Right kidney (tissue), 9 donors: ENCODE data around the gene F2RL3.
A peak's percentile ranks its signal among the peaks of the same experiment; 100 is the strongest.

Experiments
- DNase-seq: peaks from one replicate; pipeline ENCODE4 v3.0.0-alpha.2; 2016
- long read RNA-seq, 8 donors: transcript quantifications; one replicate each; lab custom pipeline, GENCODE V29; 2026

Gene F2RL3
- long read RNA-seq, donor 1 = 0 reads
- long read RNA-seq, donor 2 = 0 reads
- long read RNA-seq, donor 3, partial matches to known transcripts = 0 of 1 reads
- long read RNA-seq, donor 3, other reads (novel, unspliced or antisense) = 0 of 1 reads
- long read RNA-seq, donor 4 = 0 reads
- long read RNA-seq, donor 5 = 0 reads
- long read RNA-seq, donor 6, partial matches to known transcripts = 0 of 1 reads
- long read RNA-seq, donor 6, other reads (novel, unspliced or antisense) = 0 of 1 reads
- long read RNA-seq, donor 7 = 0 reads
- long read RNA-seq, donor 8, partial matches to known transcripts = 0 of 1 reads
- long read RNA-seq, donor 8, other reads (novel, unspliced or antisense) = 0 of 1 reads

GRCh38 chr19:16888629-16889365 lies at the start of gene F2RL3:
F2RL3 (plus strand) TSS chr19:16888999; CDS start chr19:16889190, 191 bp downstream.
- peak; percentile 54 for DNase-seq

GRCh38 chr19:16841391-16841926 lies 47.3 kb upstream of the F2RL3 start:
- no peak for DNase-seq

DNA sequence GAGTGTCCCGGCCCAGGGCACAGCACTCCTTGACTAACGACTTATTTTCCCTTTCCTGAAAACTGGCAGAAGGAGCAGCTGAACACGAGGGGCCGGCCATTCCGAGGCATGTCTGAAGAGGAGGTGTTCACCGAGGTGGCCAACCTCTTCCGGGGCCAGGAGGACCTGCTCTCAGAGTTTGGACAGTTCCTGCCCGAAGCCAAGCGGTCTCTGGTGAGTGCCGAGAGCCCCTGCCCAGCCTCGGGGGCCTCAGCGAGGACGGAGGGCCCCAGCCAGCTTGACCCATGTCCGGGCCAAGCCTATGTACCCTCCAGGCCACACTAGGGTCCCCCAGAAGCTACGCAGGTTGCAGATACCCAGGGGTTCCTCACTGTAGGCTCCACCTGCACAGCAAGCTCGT lies 41.9 kb upstream of the F2RL3 start:
- no peak for DNase-seq

DNA sequence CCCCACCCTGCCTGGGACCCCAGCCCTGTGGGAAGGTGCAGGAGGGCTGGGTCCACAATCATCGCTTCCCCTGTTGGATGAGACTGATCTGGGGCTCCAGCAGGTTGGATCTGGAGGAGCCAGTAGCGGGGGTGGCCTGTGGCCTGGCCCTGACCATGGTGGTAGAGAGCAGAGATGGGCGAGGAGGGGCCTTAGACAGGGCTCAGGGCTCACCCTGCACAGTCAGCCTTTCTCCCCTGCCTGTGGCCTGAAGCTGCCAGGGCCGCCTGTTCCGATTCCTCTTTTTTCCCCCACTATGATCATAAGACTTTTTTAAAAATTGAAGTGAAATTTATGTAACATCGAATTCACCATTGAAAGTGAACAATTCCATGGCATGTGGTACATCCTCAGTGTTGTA lies 41.4 kb upstream of the F2RL3 start:
- DNase-seq = no peak

GRCh38 chr19:16849168-16849567 lies 39.6 kb upstream of the F2RL3 start:
- no peak for DNase-seq

DNA sequence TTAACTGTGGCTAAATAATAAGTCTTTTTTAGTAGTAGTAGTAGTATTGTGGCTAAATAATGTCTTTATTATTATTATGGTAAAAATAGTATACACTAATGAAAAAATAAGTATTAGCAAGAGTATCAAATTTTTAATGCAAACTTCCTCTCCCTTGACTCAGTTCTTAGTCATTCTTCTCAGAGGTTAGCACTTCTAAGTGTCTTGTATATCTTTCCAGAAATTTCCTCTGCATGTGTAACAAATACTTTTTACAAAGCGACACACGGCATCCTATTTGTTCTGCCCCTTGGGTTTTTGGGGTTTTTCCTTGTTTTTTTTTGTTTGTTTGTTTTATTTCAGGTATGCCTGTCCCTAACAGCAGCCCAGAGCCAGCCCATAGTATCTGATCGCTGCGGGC lies 38.7 kb upstream of the F2RL3 start:
- DNase-seq = no peak

DNA sequence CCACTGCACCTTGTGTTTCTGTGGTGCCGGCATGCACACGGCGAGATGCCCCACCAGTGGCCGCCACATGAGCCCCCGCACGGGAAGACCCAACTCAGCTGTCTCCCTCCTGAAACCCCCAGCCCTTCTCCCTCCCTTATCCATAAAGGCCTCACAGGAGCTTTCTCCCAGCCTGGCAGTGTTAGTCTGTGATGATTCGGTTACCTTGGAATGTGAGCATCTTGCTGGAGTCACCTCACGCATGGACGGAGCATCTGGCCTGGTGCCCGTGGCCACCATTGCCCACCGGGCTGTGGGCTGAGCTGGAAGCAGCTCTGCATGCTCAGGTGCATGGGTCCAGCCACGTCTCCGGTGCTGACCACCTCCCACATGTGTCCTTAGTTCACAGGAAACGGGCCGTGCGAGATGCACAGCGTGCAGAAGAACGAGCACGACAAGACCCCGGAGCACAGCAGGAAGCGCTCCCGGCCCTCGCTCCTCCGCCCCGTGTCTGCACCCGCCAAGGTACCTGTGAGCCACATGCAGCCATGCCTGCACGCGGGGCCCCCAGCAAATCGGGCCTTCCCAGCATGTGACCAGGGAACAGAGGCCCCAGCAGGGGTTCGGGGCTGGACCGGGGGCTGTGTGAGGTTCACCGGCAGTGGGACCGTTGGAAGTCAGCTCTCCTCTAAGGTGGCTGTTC lies 37.6 kb upstream of the F2RL3 start:
- DNase-seq = no peak

GRCh38 chr19:16853066-16853465 lies 35.7 kb upstream of the F2RL3 start:
- DNase-seq = no peak

DNA sequence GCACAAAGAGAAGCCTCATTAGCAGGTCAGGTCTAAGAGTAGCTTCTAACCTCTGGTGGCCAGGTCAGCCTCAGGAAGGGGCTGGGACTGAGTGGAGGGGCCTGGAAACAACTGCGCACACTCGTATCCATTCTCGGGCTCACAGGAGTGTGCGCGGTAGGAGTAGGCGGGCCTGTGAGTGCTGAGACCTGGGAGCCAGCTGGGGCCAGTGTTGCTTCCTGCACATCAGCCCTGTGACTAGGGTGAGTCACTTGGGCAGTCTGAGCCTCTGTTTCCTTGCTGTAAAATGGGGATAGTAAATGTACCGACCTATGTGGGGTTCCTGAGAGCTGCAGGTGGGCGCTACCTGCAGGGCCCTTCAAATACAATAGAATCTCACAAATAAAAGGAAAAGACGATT lies 32.7 kb upstream of the F2RL3 start:
- DNase-seq = no peak

- DNase-seq = no peak
These were observed 29.2 kb upstream of the F2RL3 start for GRCh38 chr19:16859626-16860025.

GRCh38 chr19:16860118-16860517 lies 28.7 kb upstream of the F2RL3 start:
- no peak for DNase-seq

GRCh38 chr19:16861011-16861410 lies 27.8 kb upstream of the F2RL3 start:
- DNase-seq = no peak

DNA sequence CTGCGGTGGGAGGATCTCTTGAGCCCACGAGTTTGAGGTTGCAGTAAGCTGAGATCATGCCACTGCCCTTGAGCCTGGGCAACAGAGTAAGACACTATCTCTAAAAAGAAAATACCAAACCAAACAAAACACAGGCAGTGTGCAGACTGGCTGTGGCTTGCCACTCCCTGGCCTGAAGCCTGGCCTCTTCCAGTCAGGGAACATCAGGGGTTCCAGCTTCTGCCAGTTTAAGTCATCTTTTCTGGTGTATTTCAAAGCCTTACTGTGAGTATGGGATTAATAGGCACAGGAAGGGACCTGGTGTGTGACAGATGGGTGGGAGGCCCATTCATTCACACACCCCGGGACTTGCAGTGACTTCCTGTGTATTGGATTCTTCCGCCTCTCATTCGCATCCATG lies 27.0 kb upstream of the F2RL3 start:
- DNase-seq = no peak

DNA sequence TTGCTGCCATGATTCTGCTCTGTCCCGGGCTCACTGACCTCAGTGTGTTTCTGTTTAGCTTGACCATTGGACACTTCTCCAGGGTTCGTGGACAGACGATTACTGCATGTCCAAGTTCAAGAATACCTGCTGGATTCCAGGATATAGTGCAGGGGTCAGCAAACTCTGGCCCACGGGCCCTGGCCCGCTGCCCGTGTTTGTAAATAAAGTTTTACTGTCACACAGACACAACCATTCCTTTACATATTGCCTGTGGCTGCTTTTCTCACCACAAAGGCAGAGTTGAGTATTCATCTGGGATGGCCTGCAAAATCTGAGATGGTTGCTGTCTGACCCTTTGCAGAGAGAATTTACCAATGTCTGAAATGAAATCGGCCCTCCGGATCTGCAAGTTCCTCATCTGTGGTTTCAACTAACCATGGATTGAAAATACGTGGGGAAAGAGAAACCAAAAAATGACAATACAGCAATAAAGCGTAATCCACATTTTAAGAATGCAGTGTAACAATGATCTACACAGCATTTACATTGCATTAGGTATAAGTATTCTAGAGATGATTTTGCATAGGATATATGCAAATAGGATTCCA lies 25.9 kb upstream of the F2RL3 start:
- DNase-seq = no peak

DNA sequence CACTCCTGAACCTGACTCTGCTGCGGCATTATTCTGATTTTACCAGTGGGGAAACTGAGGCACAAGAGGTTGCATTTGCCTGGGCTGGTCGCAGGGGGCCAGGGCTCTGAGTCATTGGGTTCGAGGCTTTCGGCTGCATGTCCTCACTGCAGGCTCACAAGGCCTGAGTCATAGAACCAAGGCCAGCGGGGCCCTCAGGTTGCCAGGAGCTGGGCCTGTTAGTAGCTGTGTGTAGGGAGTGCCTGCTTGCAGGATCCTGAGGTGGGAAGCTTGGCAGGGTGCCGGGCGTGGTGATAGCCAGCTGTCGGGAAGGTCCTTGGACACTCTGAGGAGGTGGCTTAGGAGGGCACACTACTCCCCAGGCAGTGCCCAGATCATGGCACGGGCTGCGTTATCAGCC lies 21.6 kb upstream of the F2RL3 start:
- DNase-seq = no peak

DNA sequence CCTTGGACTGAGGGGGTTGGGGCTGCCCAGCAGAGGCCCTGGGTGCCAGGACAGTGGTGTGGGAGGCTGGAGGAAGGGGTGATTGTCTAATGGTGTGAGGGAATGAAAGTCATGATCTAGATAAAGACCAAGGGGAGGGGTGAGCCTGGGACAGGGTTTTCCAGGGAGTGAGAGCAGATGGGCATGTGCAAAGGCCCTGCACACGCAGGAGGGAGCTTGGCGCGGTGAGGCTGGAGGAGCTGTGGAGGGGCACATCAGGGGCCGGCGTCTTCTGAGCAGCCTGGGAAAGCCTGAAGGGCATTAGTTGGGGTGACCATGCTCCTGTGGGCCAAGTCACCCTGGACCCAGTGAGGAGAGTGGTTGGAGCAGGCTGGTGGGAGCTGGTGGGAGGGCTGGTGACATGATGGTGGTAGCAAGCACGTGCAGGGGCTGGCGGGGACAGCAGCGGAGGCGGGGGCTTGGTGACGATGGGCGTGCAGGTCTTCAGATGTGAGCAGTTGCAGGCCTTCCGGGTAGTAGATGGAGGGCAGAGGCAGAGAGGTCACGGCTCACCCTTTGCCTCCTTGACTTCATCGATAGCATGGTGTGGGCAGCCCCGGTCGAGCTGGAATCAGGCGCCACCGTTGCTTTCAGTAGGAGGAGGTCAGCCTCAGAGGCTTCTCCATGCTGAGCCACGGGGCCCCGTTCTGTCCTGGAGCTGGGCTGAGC lies 20.2 kb upstream of the F2RL3 start:
- no peak for DNase-seq

DNA sequence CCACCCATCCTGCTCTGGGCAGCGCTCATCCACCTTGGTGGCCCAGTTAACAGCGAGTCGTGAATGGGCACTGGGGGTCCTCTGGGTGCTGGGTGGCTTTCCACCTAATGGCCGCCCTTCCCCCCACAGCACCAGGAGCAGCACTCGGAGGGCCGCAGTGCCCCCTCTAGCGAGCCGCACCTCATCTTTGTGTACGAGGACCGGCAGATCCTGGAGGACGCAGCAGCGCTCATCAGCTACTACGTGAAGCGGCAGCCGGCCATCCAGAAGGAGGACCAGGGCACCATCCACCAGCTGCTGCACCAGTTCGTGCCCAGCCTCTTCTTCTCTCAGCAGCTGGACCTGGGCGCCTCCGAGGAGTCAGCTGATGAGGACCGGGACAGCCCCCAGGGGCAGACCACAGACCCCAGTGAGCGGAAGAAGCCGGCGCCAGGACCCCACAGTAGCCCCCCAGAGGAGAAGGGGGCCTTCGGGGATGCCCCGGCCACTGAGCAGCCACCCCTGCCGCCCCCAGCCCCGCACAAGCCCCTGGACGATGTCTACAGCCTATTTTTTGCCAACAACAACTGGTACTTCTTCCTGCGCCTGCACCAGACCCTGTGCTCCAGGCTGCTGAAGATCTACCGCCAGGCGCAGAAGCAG lies 19.3 kb upstream of the F2RL3 start:
- DNase-seq = no peak

DNA sequence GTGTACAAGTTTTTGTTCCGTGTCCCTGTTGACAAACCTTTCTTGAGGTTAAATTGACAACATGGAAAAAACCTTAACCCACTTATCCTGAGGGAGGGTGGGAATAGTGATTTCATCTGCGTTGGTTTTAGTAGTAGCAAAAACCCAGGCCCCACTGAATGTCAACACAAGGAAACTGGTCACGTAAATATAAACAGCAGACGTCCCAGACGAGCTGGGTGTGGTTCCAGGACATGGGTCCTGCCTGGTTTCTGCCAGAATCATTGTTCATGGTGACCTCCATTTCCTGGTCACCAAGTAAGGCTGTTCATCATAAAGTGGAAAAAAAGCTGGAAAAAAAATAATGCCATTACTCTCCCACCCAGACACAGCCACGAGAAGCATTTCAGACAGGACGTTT lies 16.9 kb upstream of the F2RL3 start:
- DNase-seq = no peak

GRCh38 chr19:16872728-16873127 lies 16.1 kb upstream of the F2RL3 start:
- DNase-seq = no peak

DNA sequence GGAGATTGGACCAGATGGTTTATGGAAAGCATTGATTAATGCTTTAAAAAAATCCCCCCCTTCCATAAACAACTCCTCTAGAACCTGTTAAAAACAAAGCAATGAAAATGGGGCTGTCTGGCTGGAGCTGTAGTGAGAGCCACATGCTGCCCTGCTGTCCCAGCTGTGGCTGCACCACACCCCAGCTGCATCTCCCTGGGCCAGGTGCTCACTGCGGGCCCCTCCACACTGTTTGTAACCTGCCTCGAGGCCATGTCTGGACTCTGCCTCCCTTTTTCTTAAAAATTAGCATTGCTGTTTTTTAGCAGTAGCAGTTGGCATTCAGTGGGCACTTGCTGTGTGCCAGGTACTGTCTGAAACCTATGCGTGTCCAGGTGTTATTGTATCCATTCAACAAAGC lies 15.2 kb upstream of the F2RL3 start:
- no peak for DNase-seq

DNA sequence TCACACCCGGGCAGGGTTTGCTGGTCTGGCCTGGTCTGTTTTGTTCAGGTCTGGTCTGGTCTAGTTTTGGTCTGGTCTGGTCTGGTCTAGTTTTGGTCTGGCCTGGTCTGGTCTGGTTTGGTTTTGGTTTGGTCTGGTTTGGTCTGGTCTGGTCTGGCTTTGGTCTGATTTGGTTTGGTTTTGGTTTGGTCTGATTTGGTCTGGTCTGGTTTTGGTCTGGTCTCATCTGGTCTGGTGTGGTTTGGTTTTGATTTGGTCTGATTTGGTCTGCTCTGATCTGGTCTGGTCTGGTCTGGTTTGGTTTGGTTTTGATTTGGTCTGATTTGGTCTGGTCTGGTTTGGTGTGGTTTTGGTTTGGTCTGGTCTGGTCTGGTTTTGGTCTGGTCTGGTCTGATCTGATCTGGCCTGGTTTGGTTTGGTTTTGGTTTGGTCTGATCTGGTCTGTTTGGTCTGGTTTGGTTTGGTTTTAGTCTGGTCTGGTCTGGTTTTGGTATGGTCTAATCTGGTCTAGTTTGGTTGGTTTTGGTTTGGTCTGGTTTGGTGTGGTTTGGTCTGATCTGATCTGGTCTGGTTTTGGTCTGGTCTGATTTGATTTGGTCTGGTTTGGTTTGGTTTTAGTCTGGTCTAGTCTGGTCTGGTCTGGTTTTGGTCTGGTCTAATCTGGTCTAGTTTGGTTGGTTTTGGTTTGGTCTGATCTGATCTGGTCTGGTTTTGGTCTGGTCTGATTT lies 14.4 kb upstream of the F2RL3 start:
- no peak for DNase-seq
